ENCODE results near the gene STK11.
A peak's percentile ranks its signal among the peaks of the same experiment; 100 is the strongest.

The STK11 gene

DNA sequence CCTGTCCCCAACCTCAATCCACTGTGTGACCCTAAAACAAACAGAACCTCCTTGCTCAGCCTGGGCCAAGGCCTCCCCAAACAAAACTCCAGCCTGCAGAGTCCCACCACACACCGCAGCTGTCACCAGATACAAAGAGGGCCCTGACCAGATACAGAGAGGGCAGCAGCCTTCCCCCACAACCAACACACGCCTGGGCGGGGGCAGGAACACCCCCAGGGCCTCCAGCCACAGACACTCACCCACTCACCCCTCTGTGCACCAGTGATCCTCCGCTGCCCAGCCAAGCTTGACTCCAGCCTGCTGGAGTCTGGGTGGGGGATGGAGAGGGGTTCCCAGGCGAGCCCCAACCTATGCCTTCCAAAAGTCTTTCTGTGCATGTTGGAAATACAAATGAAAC lies 57.6 kb downstream of the STK11 start:
- no peak for DNase-seq

DNA sequence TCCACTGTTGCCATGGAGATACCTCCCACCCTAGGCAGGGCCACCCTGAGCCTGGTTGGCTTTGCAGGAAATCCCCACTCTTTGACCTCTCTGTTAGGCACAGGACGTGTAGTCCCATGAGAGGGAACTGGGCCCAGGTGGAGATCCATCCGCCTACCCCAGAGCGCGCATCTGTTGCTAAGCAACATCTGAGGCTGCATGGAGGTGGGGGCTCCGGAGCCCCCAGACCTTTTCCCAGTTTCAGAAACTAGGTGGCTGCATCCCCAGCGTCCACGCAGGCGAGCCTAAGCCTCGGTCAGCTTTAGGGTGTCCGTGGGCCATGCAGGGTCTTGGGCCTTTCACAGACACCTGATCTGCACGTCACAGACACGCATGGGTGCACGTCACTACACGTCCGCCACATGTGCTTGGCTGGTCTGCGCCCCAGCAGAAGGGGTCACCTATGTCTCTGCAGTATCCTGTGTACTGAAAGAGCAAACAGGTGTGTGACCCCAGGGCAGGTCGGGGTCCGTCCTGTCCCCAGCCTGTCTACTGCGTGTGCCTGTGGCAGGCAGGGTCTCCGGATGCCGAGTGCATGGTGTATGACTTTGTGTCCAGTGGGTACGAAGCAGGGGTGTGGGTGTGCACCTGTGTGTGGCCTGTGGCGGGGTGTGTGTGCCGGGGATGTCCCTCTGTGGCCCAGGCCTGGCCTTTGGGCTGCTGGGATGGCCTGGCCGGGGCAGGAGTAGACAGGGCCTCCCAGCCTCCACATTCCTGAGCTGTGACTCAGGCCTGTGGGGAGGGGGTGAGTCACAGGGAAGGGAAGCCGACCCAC lies 59.4 kb downstream of the STK11 start:
- peak; percentile 93 for DNase-seq

DNA sequence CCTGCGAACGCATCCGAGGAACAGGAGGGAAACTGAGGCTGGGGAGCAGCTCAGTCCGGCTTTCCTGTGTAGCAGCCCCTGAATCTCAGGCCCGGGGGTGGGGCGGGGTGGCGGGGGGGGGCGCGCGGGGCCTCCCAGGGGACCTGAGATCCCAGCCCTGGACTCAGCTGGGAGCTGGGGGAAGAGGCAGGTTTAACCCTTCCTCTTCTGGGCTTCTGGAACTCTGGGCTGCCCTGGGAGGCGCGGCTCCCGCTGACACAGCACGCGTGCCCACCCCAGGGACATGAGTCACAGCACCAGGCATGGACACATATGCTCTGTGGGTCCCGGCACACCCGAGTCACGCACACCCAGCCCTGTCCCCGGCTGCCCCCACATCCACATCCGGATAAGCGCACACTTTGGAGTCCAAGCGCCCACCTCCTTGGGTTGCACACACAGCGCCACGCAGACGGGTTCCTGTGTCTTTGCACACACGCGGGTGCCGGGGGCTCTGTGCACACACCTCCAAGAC lies 60.1 kb downstream of the STK11 start:
- peak; percentile 90 for DNase-seq

DNA sequence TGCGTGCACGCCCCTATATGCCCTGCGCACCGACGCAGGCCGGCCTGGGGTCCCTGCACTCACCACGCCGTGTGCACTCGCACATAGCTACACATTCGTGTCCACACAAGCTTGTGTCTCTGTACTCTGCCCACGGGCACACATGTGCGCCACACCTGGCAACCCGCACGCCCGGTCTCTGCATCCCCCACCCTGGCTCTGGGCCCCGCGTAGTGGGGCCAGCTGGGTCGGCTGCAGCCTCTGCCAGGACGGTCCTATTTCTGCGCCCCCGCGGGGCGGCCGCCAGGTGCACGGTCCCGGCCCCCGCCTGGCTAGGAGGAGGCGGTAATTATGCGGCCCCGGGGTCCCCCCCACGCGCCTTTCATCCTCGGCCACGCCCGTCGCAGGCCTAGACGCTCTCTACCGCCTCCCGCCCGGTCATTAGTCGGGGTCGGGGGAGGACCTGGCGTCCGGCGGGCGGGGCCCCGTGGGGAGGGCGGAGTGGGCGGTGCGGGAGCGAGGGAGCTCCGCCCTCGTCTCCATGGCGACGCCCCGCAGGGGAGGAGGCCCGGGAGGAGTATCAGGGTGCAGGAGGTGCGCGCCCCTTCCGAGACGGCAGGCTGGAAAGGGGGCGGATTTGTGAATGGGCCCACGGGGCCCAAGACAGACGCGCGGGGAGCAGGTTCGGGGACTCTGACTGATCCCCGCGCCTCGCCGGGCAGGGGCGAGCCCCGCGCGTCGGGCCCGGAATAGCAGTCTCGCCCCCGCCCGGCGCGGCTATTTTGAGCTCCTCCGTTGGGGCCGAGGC lies 60.7 kb downstream of the STK11 start:
- DNase-seq: peak; percentile 88

DNA sequence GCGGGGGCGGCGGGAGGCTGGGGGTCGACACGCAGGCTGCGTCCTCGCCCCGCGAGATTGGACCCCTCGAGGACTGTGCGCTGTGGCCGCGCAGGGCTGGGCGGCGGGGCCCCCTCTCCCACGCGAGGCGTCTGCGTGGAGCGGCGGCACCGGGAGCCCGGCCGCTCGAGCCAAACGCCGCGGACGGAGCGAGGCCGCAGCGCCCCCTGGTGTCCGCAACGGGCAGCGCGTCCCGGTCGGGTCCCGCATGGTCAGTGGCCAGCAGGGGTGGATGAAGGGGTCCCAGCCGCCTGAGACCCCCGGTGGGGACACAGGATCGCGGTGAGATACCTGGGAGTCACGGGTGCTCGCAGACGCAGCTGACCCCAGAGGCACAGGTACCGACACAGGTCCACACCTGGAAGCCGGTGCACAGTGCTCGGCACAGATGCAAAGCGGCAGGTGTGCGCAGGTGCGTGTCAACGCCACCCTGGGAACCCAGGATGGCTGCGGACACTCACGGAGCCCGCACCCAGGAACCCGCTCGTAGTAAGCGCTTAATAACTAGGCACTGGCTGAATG lies 61.4 kb downstream of the STK11 start:
- no peak for DNase-seq

DNA sequence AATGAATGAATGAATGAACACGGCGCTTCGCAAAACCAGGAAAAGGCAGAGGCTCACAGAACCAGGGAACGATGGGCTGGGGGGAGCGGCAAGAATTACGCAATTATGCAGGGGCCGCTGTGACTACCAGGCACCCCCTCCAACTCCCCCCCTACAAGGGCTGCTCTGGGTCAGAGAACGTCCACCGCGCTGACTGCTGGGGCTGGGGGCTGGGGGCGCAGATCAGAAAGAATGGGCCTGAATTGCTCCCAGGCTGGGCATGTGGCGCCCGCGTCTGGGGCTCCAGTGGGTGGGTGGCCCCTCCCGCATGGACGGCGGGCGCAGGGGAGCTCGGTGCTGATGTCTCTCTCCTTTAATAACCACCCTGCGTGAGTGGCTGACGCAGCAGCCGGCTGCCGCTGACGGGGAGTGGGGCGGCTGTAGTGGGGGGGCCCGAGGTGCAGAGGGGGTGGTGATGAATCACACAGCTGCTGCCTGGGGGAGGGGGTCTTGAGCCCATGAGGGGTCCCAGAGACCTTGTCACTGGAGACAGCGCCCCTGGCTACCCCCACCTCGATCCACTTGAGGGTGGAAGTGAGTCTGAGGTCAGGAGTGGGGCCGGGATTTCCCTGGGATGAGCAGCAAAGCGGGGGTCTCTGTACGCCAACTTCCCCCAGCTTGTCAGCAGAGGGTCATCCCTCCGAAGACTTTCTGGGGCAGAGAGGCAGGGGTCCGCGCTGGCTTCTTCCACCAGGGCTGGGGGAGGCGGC lies 62.1 kb downstream of the STK11 start:
- peak; percentile 64 for DNase-seq

DNA sequence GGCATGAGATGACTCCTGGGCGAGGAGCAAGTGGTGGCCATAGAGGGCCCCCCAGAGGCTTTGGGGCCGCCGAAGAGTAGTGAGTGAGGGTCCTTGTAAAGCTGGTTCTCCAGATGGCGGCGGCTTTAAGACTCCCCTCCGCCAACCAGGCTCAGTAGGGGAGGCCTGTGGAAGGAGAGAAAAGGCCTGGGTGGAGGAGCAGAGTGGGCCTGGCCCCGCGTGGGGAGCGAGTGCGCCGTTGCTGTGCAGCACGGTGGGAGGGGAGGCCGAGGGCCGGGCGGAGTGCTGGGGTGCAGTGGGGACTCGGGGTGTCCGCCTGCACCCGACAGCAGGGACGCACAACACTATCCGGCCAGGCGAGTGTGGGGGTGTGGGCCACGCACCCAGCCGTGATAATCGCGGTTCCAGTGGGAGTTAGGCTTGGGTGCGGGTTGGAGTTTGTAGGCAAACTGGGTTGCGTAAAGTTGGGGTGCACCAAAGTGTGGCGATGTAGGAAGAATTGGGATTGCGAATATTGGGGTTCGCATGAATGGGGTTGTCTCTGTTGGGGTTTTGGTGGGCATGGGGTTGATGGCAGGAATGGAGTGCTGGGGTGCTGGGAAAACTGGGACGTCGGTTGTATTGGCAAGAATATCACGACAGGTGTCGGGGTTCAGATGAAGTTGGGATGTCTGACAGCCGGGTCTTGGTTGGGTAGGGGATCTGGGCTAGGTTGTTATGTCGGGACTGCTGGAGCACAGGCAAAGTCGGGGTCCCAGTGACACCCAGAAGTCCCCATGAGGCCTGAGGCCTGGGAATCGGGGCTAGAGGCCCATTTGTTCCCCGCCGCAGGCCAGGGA lies 62.9 kb downstream of the STK11 start:
- no peak for DNase-seq

DNA sequence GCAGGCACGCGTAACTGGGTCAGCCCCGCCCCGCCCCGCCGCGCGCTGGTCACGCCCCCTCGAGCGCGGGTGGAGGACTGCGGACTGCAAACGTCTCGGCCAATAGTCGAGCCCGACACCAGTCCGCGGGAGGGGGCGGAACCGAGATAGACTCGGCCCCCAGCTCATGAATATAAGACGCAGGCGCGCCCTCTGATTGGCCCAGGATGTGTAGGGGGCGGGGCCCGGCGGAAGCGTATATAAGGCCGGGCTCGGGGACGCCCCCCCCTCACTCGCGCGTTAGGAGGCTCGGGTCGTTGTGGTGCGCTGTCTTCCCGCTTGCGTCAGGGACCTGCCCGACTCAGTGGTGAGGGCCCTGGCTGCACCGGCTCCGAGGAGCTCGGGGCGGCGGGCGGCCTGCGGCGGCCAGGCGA lies 63.5 kb downstream of the STK11 start, which contains the start of gene CIRBP:
Gene CIRBP (plus strand): TSS at position 268 of the 413 bp plus-strand sequence. CDS start 1,602 bp downstream, outside the sequence.
- peak; percentile 99 for DNase-seq

DNA sequence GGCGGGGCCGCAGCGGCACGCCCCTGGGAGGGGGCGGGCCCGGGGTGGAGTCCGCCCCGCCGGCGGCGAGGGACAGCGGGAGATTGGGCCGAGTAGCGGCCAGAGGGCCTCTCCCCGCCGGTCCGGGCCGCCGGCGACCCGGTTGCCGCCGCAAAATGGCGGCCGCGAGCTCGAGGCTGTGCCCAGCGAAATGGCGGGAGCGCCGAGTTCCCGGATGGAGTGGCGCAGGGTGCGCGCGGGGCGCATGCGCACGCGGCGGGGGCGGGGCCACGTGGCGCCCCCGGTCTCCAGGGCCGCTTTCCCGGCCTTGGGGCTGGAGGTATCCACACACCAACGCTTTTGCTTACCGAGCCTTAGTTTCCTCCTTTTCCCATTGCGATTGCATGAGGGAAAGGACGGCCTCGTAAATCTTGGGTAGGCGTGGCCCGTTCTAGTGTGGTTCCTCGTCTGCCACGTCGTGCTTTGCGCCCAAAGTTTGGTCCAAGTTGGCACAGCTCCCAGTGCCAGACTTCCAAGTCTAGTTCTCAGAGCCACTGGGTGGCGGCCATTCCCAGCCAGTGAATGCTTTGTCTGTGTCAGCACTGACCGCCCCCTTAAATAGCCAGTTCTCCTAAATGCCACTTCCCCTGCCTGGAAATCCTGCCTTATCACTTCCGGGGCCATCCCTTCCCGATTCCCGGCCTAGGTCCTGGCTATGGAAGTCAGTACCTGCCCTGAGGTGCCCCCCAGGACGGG lies 64.1 kb downstream of the STK11 start:
- peak; percentile 88 for DNase-seq

DNA sequence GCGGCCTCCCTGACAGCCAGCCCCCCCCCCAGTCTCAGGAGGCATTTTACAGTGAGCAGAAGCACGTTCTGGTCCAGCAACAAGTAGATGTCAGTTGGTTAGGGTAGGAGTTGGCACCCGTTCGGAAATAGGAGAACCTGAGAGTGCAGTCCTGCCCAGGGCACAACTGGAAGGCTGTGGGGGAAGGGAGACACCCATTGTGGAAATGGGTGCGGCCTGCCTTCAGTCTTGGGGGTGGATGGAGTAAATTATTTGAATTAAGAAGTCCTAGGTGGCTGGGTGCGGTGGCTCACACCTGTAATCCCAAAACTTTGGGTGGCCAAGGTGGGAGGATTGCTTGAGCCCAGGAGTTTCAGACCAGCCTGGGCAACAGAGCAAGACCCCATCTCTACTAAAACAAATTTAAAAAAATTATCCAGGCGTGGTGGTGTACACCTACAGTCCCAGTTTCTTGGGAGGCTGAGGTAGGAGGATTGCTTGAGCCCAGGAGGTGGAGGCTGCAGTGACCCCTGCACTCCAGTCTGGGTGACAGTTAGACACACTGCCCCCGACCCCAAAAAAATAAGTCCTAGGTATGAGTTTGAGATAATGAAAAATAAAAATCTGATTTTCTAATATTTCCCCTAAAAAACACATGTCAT lies 64.8 kb downstream of the STK11 start:
- peak; percentile 34 for DNase-seq

DNA sequence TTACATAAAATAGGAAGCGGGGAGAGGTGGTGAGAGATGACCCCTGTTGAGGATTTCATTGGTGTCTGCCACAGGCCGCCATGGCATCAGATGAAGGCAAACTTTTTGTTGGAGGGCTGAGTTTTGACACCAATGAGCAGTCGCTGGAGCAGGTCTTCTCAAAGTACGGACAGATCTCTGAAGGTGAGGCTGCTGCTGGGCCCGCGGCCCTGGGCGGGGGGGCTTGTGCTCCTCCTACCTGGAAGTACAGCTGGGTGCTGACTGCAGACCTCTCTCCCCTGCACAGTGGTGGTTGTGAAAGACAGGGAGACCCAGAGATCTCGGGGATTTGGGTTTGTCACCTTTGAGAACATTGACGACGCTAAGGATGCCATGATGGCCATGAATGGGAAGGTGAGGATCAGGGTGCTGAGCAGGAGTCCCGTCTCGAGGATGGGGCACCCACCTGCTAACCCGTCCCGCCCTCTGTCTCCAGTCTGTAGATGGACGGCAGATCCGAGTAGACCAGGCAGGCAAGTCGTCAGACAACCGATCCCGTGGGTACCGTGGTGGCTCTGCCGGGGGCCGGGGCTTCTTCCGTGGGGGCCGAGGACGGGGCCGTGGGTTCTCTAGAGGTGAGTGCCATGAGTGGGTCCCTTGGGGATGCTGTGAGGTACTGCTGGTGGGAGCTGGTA lies 65.4 kb downstream of the STK11 start:
- no peak for DNase-seq

DNA sequence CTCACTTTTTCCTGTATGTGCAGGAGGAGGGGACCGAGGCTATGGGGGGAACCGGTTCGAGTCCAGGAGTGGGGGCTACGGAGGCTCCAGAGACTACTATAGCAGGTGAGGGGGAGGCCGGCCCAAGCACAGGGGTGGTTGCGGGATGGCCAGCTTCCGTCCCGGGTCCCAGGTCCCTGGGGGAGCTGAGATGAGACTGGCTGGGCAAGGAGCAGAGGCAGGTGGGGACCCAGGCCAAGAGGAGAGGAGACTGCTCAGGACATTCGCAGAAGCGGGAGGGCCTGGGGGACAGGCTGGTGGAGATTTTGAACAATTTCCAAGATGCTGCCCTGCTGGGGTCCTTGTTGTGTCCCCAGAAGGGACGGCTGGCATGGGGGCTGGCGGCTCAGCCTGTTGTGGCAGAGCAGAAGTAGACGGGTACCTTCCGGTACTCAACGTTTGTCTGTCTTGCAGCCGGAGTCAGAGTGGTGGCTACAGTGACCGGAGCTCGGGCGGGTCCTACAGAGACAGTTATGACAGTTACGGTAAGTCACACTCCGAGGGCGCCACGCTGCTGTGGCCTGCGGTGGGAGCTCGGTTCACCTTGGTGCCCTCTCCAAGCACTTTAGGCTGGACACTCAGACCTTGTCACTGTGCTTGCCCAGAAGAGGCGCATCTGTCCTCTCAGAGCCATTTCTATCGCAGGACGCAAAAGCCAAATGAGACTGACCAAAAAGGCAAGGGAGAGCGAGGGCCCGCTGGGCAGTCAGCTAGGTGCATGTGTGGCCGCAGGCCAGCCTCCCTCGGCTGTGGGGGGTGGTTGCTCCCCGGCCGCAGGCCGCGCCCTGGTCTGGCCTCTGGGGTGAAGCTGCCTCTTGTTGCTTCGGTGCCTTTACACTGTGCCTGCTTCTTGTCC lies 66.2 kb downstream of the STK11 start:
- no peak for DNase-seq

DNA sequence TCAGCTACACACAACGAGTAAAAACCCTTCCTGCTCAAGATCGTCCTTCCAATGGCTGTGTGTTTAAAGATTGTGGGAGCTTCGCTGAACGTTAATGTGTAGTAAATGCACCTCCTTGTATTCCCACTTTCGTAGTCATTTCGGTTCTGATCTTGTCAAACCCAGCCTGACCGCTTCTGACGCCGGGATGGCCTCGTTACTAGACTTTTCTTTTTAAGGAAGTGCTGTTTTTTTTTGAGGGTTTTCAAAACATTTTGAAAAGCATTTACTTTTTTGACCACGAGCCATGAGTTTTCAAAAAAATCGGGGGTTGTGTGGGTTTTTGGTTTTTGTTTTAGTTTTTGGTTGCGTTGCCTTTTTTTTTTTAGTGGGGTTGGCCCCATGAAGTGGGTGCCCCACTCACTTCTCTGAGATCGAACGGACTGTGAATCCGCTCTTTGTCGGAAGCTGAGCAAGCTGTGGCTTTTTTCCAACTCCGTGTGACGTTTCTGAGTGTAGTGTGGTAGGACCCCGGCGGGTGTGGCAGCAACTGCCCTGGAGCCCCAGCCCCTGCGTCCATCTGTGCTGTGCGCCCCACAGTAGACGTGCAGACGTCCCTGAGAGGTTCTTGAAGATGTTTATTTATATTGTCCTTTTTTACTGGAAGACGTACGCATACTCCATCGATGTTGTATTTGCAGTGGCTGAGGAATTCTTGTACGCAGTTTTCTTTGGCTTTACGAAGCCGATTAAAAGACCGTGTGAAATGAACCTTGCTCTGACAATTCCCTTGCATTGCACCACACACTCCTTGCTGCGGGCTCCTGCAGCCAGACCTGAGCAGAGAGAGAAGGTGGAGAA lies 67.1 kb downstream of the STK11 start:
- DNase-seq: no peak

DNA sequence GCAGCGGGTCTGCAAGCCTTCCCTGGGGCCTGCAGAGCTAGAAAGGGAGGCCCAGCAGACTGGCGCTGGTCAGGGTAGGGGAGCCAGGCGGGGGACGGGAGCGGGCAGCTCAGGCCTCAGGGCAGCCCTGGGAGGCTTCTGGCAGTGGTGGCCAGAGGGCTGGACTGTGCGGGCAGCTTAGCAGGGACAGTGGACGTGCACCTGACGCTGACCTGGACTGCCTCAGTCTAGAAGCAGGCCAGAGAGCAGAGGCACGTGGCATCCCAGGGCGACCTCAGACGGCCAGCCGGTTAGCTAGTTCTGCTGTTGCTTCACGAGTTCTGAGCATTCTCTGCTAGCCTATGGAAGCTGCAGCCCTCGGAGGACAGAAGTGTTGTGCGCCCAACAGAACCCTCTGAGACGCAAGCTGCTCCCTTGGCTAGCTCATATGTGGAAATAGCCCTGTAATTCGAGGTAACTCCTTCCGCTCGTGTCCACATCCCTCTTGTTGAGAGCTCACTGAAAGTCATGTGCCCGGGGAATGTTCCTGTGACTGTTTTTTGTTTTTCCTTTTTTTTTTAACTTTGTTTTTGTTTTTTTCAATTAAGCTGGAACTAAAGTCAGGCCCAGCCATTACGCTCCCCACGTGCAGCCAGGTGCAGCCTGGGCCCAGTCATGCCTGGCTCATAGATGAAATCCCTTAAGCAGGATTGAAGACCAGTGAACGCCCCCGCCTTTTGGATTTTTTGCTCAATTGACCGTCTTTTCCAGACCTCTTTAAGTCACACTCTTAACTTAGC lies 67.9 kb downstream of the STK11 start:
- DNase-seq: no peak

DNA sequence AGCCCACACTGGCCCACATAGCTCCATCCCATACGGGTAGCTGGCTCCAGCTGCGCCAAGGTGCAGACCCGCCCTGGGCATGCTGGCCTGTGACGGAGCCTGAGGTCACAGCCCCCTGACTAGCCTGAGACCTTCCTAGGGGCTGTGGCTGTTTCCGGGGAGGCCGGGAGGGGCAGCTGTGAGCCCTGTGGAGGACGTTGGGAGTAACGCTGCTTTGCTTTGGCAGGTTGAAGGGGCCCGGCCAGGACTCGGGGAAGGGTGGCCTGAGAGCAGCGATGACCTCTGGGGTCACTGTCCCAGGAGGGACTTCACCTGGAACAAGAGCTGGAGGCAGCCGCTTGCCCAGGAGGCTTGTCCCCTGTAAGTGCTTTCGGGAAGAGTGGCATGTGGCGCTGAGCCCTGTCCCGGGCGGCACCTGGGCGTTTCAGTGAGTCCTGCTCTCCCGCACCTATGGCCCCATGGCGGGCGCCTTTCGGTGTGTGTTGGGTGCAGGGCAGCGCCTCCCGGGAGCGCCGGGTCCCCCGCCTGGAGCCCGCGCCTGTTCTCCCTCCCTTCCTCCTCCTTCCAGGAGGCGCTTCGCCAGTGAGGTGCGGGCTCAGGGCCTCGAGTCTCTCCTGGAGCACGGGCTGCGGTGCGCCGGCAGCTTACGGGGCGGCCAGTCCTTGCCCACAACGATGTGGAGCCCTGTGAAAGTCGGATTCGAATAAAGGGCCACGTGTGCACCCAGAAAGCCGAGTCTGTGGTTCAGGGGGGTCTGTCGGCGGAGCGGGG lies 68.7 kb downstream of the STK11 start:
- no peak for DNase-seq

DNA sequence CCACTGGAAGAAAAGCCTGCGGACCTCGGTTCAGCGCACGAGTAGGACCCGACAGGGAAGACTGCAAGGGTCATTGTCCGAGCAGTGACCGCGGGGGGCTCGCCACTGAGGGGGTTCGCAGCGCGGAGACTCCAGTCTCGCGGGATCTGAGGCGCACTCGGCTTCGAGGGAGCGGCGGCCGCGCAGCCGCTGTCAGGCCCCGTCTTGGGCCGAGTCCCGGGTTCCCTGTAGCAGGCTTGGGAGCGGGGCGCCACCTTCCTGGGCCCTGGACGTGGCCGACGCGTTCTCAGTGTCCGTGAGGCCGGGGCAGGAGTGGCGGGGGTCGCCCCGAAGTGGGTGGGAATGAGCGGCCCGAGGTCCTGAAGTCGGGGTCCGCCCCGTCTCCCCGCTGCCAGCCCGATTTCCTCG lies 69.3 kb downstream of the STK11 start:
- DNase-seq: peak; percentile 41

Data from fibroblast of skin of right biceps (primary cell).